HepG2 (cell line): Measurements from ENCODE around the gene THSD4. TPM values are rescaled to one million over a fixed set of nuclear protein-coding genes. Genes with fewer than 3 reads are reported as not detected.

Experiments used
- GLMP ChIP-seq: sonication (generic); formaldehyde crosslinking; IDR thresholded peaks from 2 replicates; pipeline ENCODE4 v1.9.0; 2021; ENCODE audit warnings: missing genetic modification reagents, mild to moderate bottlenecking, borderline replicate concordance
- GZF1 ChIP-seq: sonication (generic); formaldehyde crosslinking; IDR thresholded peaks from 2 replicates; pipeline ENCODE4 v1.5.1; 2020; ENCODE audit warnings: mild to moderate bottlenecking, missing genetic modification reagents
- HNRNPLL ChIP-seq: fragments of 200-400 bp; formaldehyde crosslinking; IDR thresholded peaks from 2 replicates; pipeline ENCODE4 v1.6.1; 2017; ENCODE audit warnings: mild to moderate bottlenecking, low read depth, low read length; ENCODE audit not compliant: poor library complexity, severe bottlenecking
- MED1 ChIP-seq: sonication (generic); formaldehyde crosslinking; IDR thresholded peaks from 2 replicates; pipeline ENCODE4 v1.4.0; 2020; ENCODE audit warnings: missing genetic modification reagents
- NR2F1 ChIP-seq, 2 experiments: fragments of 450-650 bp in 1 of 2; formaldehyde crosslinking in 1 of 2; IDR thresholded peaks; 2 replicates each; pipeline versions ENCODE4 v1.5.0 to v1.6.1; 2016 to 2020; ENCODE audit warnings: mild to moderate bottlenecking in 1 of 2, missing compliant biosample characterization in 1 of 2, missing genetic modification reagents in 1 of 2, moderate library complexity in 1 of 2
- ONECUT2 ChIP-seq: sonication (generic); formaldehyde crosslinking; IDR thresholded peaks from 2 replicates; pipeline ENCODE4 v1.4.0; 2020; ENCODE audit warnings: missing genetic modification reagents
- SIN3B ChIP-seq: fragments of 150-350 bp; IDR thresholded peaks from 2 replicates; pipeline ENCODE4 v1.6.1; 2014; ENCODE audit warnings: low read length
- SNAPC5 ChIP-seq: sonication (generic); formaldehyde crosslinking; IDR thresholded peaks from 2 replicates; pipeline ENCODE4 v1.8.1; 2023; ENCODE audit warnings: mild to moderate bottlenecking, missing genetic modification reagents, borderline replicate concordance
- STAT6 ChIP-seq: sonication (generic); formaldehyde crosslinking; IDR thresholded peaks from 2 replicates; pipeline ENCODE4 v1.4.0; 2020; ENCODE audit warnings: missing genetic modification reagents, mild to moderate bottlenecking, borderline replicate concordance
- THAP11 ChIP-seq: IDR thresholded peaks from 2 replicates; pipeline ENCODE4 v1.6.1; 2016; ENCODE audit warnings: missing biosample characterization, missing genetic modification reagents
- THAP8 ChIP-seq: sonication (generic); formaldehyde crosslinking; IDR thresholded peaks from 2 replicates; pipeline ENCODE4 v1.5.1; 2020; ENCODE audit warnings: missing genetic modification reagents, mild to moderate bottlenecking, borderline replicate concordance
- YEATS4 ChIP-seq: sonication (generic); formaldehyde crosslinking; IDR thresholded peaks from 2 replicates; pipeline ENCODE4 v1.4.0; 2020; ENCODE audit warnings: missing genetic modification reagents, borderline replicate concordance
- ZBTB34 ChIP-seq: sonication (generic); formaldehyde crosslinking; IDR thresholded peaks from 2 replicates; pipeline ENCODE4 v1.8.0; 2022; ENCODE audit warnings: mild to moderate bottlenecking, missing genetic modification reagents
- ZFP1 ChIP-seq: IDR thresholded peaks from 2 replicates; pipeline ENCODE4 v1.6.1; 2016
- ZFP41 ChIP-seq: sonication (generic); formaldehyde crosslinking; IDR thresholded peaks from 2 replicates; pipeline ENCODE4 v1.4.0; 2020; ENCODE audit warnings: mild to moderate bottlenecking, missing genetic modification reagents, borderline replicate concordance
- ZNF558 ChIP-seq: sonication (generic); formaldehyde crosslinking; IDR thresholded peaks from 2 replicates; pipeline ENCODE4 v1.9.0; 2022; ENCODE audit warnings: mild to moderate bottlenecking, missing genetic modification reagents, borderline replicate concordance
- ZNF570 ChIP-seq: sonication (generic); formaldehyde crosslinking; IDR thresholded peaks from 2 replicates; pipeline ENCODE4 v1.4.0; 2020; ENCODE audit warnings: mild to moderate bottlenecking, missing genetic modification reagents, borderline replicate concordance
- ZSCAN5A ChIP-seq: sonication (generic); formaldehyde crosslinking; IDR thresholded peaks from 2 replicates; pipeline ENCODE4 v1.8.0; 2022; ENCODE audit warnings: mild to moderate bottlenecking, missing genetic modification reagents, borderline replicate concordance
- polyA plus RNA-seq, 8 experiments: library from polyadenylated mRNA; depleted of rRNA in 3 of 8; stranded (reverse) in 7 of 8; unstranded in 1 of 8; fragments of >200 nt; fragmentation: Illumina TruSeq in 4 of 8; extraction: Trizol in 4 of 8; gene quantifications; 2 replicates each; pipeline versions ENCODE4 v1.2.1 to v1.2.3, GENCODE V29; 2011 to 2016; ENCODE audit warnings: low read depth in 4 of 8, missing spikeins in 1 of 8, mixed read lengths in 1 of 8; ENCODE audit not compliant: insufficient read depth in 1 of 8
- total RNA-seq, 5 experiments: library from RNA; depleted of rRNA; stranded (reverse); fragments of >200 nt; fragmentation: Illumina TruSeq; extraction: Trizol; gene quantifications; 2 replicates each; pipeline ENCODE4 v1.2.3, GENCODE V29; 2016; ENCODE audit warnings: low read depth in 1 of 5

Gene THSD4
- total and polyA plus RNA-seq, 2 of the 13 experiments (the other 11 are each of a cell fraction or from before 2014, with no cell fraction given), result 0.07 to 0.21 TPM

GRCh38 chr15:71511796-71512681, 396.8 kb downstream of the THSD4 start (continued):
- TF ChIP-seq ONECUT2 (CRISPR knock-in tag), result no peak
- no peak for TF ChIP-seq ZFP41
- TF ChIP-seq MED1 (CRISPR knock-in tag), result no peak
- no peak for TF ChIP-seq ZFP1
- no peak for TF ChIP-seq SNAPC5 (CRISPR knock-in tag)
- TF ChIP-seq STAT6 (CRISPR knock-in tag), result no peak
- no peak for TF ChIP-seq YEATS4 (CRISPR knock-in tag)
- TF ChIP-seq ZNF558 (CRISPR knock-in tag), result no peak
- TF ChIP-seq SIN3B, result no peak
- no peak for TF ChIP-seq ZSCAN5A (CRISPR knock-in tag)
- no peak for TF ChIP-seq GZF1
- peak in 1 of 2 experiments; percentile 17; a peak in 1 of 4 replicates for TF ChIP-seq NR2F1 (CRISPR knock-in tag; IDR thresholded peaks at IDR 0.05)
- TF ChIP-seq ZBTB34, result no peak
- no peak for TF ChIP-seq GLMP
- TF ChIP-seq THAP11 (CRISPR knock-in tag), result no peak
- TF ChIP-seq THAP8 (CRISPR knock-in tag), result no peak
- TF ChIP-seq ZNF570 (CRISPR knock-in tag), result no peak
- TF ChIP-seq HNRNPLL, result no peak
